Effector CD8-positive, alpha-beta T cell (primary cell): ENCODE measurements around the gene NOTCH1.

Experiments
- DNase-seq: peaks from one replicate; lab custom pipeline; 2025; lab: John Stamatoyannopoulos, UW

Gene NOTCH1

GRCh38 chr9:136531904-136532798 is 13.7 kb downstream of the NOTCH1 start:
- DNase-seq = no peak

- DNase-seq = no peak
Measured at GRCh38 chr9:136531186-136531903, 14.5 kb downstream of the NOTCH1 start.

- DNase-seq = no peak
Measured at GRCh38 chr9:136530461-136531089, 15.3 kb downstream of the NOTCH1 start.

- no peak for DNase-seq
Measured at GRCh38 chr9:136529516-136530460, 16.1 kb downstream of the NOTCH1 start.

GRCh38 chr9:136528716-136529341 is 17.0 kb downstream of the NOTCH1 start:
- DNase-seq = no peak

GRCh38 chr9:136527721-136528710 is 17.8 kb downstream of the NOTCH1 start:
- DNase-seq = no peak

- no peak for DNase-seq
Measured at GRCh38 chr9:136527131-136527530, 18.7 kb downstream of the NOTCH1 start.

GRCh38 chr9:136526625-136527066 is 19.2 kb downstream of the NOTCH1 start:
- no peak for DNase-seq

GRCh38 chr9:136525841-136526499 is 19.9 kb downstream of the NOTCH1 start:
- no peak for DNase-seq

GRCh38 chr9:136525207-136525606 is 20.6 kb downstream of the NOTCH1 start:
- no peak for DNase-seq

- no peak for DNase-seq
Measured at GRCh38 chr9:136522314-136523237, 23.3 kb downstream of the NOTCH1 start.

GRCh38 chr9:136521537-136521936 is 24.3 kb downstream of the NOTCH1 start:
- DNase-seq = no peak

- DNase-seq = no peak
Measured at GRCh38 chr9:136520053-136520540, 25.8 kb downstream of the NOTCH1 start.

- DNase-seq = no peak
Measured at GRCh38 chr9:136519263-136520052, 26.4 kb downstream of the NOTCH1 start.

- no peak for DNase-seq
Measured at GRCh38 chr9:136518623-136519022, 27.2 kb downstream of the NOTCH1 start.

- DNase-seq = no peak
Measured at GRCh38 chr9:136517950-136518349, 27.9 kb downstream of the NOTCH1 start.
